Measurements from ENCODE around the gene DICER1.
"Not testable (repeated sequence)": the region's sequence is repeated elsewhere in the genome, so short reads cannot be mapped to it uniquely, and the experiment has no call there.

The DICER1 gene

DNA sequence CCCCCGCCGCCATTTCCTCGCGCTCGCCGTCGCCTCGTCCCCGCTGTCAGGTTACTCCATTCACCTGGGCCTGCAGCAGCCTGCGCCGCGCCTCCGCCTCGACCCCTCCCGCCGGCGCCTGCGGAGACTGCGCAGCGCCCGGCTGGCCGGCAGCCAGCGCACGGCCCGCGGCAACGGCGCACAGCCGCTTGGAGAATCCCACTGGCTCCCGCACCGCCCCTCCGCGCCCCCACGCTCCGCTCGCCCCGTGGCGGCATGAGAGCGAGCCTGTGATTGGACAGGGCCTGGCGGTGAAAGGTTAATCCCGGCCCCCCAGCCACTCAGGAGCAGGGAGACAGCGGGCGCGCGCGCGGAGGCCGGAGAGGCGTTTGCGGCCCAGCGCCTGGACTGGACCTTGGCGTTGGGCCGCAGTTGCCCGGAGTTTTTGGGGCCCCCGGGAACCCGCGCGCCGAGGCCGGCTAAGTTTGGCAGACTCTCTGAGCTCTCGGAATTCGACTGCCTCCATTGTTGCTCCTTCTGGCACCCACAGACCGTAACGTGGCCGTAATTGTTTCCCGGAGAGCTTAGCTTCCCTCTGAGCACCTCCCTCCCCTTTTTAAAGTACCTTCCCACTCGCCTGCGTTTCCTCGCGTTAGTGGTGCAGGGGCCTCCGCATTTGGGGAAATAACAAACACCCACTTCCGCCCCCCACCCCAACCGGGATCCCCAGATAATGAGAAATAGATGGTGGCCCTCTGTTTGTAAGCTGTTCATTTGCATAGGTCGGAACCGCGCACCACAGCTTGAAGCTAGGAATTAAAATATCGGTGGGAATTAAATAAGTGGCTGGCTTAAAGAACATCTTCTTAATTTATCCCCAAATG, at the start of gene DICER1:
TSS of gene DICER1 (minus strand) at position 203 of the 863 bp plus-strand sequence. CDS start 24,071 bp downstream, outside the sequence.
- peak; percentile 86 to 99 (median 97) for DNase-seq

DNA sequence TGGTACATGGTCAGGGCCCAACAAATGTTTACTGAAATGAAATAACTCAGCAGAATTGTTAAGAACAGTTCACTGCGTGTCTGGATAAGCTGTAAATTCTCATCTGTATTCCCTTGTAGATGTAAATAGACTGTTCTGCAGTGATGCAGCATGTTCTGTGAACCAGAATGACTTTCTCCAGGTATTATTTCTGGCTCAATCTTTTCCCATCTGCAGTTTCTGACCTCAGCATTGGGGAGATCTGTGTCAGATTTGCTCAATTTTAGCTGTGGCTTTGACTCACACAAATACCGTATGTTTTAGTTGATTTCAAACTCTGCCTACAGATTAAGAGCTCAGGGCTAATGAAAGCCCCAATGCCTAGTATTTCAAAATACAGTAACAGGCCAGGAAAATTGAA, 49.2 kb upstream of the DICER1 start:
- DNase-seq, result no peak

DNA sequence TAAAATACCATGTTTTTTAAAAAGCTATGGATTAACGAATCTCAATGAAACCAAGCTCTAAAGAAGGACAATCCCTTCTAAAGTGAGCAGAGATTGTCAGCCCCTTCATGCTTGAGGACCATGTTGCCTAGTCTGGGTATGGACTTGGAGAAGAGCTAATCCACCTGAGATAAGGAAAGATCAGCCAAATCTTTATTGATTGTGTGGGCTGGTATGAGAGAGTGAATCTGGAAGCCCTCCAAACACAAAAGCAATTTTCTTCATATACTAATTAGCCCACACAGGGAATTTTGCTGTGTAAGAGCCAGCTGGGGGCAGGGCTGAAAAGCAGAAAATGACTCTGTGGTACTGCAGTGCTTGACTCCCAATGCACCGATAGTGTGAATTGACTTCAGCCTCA, 47.4 kb upstream of the DICER1 start:
- DNase-seq, result no peak

DNA sequence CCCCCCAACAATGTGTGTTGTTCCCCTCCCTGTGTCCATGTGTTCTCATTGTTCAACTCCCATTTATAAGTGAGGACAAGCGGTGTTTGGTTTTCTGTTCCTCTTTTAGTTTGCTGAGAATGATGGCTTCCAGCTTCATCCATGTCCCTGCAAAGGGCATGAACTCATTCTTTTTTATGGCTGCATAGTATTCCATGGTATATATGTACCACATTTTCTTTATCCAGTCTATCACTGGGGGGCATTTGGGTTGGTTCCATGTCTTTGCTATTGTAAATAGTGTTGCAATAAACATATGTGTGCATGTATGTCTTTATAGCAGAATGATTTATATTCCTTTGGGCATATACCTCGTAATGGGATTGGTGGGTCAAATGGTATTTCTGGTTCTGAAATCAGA, 44.4 kb upstream of the DICER1 start:
- not testable (repeated sequence) for DNase-seq

DNA sequence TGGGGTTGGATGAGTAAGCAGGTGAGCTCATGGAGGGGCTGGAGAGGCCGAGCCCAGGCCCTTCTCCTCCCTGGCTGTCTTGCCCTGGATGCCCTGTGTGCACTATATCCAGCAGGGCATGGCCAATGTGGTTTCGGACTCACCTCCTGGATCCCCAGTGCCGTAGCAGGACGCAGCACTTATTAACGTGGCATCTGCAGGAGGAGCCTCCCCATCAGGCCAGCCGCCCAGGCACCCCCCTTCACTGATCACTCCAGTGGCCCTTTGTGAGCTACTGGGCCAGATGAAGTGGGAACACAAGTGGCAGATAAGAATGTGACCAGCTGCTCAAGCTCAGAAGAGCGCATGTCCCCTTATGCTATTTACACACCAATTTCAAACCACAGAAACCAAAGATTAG, 43.1 kb upstream of the DICER1 start:
- no peak for DNase-seq

DNA sequence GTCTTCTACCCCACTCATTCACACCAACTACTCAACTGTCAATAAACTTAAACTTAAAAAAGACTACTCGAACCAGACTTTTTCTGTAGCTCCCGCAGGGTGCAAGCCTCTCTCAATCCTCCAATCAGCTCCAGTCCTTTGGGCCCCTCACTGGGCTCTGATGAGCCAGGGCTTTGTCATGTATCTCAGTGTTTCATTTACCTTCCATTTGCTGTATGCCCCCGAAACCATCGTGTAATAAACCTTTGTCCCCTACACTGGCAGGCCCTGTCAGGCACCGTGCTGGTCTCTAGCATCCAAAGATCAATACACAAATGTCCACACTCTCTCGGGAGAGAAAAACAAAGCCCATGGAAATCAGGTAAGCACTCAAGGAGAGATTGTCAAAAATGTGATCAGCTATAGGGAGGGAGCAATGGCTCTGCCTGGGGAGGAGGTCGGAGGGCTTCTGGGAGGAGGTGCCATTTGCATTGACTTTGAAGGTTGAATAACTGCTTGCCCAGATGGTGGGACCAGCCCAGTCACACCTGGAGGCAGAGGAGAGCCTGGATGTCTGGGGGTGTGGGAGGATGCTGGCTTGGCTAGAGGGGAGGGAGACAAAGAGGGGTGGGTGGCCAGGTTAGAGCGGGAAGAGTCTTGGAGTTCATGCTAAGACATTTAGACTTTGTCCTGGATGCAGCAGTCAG, 42.1 kb upstream of the DICER1 start:
- DNase-seq, result no peak

DNA sequence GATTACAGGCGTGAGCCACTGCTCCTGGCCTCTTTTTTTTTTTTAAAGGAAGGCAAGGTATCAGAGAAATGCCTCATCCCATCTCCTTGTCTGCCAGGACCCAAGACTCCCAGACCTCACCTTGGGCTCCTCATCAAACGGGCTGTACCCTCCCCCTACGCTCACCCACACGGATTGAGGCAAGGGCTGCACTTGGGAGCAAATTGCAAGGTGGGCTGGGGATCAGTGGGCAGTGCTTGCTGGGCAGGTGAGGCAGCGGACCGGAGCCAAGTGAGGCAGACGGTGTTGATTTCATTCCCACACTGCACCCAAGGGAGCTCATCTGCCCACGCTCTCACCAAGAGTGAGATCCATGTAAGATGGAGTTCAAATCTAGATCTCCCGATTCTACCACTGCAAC, 41.0 kb upstream of the DICER1 start:
- DNase-seq, result no peak

GRCh38 chr14:95197551-95197950, 40.2 kb upstream of the DICER1 start:
- DNase-seq, result no peak

- DNase-seq, result no peak
Observed at GRCh38 chr14:95196826-95197545, 39.7 kb upstream of the DICER1 start.

- no peak for DNase-seq
Observed at GRCh38 chr14:95196268-95196667, 38.9 kb upstream of the DICER1 start.

- no peak for DNase-seq
Observed at GRCh38 chr14:95195031-95195430, 37.7 kb upstream of the DICER1 start.

GRCh38 chr14:95193081-95193480, 35.8 kb upstream of the DICER1 start:
- DNase-seq, result no peak

DNA sequence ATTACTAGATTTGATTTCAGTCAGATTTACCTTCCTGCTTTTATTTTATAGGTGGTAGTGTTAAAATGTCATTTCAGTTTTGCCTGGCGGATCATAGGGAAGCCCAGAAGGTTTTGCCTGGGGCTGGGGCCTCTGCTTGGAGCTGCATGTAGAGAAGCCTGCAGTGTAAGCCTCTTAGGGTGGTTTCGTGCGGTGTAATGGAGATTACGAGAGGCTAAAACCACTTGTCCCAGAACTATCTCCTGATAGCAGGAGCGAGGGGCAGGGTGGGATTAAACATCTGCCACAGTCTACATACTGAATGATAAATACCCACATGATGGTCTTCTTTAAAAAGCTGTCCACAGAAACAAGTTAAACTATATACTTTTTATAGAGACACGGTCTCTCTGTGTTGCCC, 35.0 kb upstream of the DICER1 start:
- no peak for DNase-seq

GRCh38 chr14:95191445-95192199, 34.3 kb upstream of the DICER1 start:
- DNase-seq, result no peak

DNA sequence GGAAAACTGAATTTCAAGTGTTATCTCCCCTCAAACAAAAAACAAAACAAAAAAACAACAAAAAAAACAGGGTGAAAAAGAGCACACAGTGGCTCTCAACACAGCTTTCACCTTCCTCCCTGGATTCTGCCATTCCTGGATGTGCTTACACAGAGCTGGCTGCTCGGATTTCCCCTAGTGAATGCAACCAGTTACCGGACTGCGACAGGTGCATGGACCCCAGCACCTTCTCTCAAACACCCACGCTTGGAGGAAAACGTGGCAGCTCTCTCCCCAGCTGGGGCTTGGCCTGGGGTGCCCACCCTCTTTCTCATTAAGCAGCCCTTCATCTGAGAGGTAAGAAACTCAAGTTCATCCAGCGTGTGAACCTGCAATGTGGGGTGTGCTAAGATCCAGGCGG, 33.5 kb upstream of the DICER1 start:
- no peak for DNase-seq

DNA sequence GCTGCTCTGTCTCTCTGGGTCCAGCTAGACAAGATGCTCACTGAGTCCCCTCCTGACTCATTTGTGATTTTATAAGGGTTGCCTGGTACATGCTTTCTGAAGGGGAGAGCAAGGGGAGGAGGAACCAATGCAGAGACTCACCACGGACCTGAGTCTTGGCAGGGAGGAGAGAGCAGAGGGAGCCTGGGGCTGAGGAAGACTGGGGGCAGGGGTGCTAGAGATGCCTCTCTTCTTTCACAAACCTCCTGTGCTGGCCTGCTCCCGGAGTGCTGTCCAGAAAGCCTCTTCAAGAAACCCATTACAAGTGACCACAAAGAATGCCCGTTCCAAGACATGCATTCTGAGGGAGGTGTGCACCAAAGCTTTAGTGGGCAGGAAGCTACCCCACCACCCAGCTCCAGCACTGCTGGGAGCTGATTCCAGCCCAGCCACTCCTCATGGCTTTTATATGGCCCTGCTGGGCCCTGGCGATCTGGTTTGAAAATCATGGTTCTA, 33.1 kb upstream of the DICER1 start:
- DNase-seq, result no peak

DNA sequence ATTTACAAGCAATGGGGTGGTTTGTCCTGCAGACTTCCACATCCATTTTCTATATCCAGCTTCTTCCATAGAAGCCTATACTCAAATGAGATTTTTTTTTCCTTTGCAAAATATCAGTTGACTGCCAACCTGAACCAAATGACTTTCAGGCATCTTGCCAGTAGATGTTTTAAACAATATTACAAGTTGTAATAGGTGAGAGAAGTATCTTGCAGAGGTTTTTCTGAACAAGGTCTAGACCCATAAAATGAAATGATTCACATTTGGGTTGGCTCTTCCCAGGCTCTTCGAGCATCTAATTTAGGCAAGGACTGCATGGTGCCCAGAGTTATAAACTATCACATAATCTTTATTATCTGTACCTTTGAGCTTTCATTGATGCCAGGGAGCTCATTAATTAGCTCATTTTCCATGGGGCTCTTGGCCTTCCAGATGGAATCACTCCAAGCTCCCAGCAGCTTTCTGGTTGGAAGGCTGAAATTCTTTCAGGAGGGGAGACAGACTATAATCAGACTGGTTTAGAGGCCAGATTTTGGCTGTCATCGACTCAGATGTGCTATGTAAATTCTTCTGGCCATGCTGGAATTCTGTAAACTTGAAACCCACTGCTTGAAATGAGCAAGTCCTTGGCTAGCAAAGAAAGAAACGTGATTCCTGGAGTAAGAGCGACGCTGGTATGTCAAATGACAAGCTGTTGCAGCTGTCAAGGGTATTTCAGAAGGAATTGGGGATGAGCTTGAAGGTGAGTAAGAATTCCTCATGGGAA, 32.2 kb upstream of the DICER1 start:
- DNase-seq, result peak in 3 of 58 donors; percentile 6 to 13 (median 8)

GRCh38 chr14:95188380-95188779, 31.1 kb upstream of the DICER1 start:
- DNase-seq, result no peak

GRCh38 chr14:95185767-95186392, 28.6 kb upstream of the DICER1 start:
- DNase-seq, result no peak

Measured in anterior cingulate cortex (tissue), 58 donors.